Choroid plexus epithelial cell (primary cell): Measurements from ENCODE around the gene TAB2.

Experiments used
- DNase-seq: peaks from one replicate; pipeline ENCODE4 v3.0.0-alpha.2; 2010; ENCODE audit warnings: low read depth
- H3K4me3 ChIP-seq: 2 replicates; pipeline ENCODE4 v1.5.1; 2011; ENCODE audit warnings: low read depth, mild to moderate bottlenecking, control low read depth, low read length, moderate library complexity
- CTCF ChIP-seq: conservative IDR thresholded peaks from 2 replicates; pipeline ENCODE4 v1.5.1; 2011; ENCODE audit warnings: low read depth, mild to moderate bottlenecking, control low read depth, inconsistent platforms, low read length, moderate library complexity

Gene TAB2

GRCh38 chr6:149436647-149437046 is 119.1 kb downstream of the TAB2 start:
- no peak for TF ChIP-seq CTCF
- DNase-seq = no peak
- no peak overlapping the region for H3K4me3 ChIP-seq

- no peak for TF ChIP-seq CTCF
- no peak for DNase-seq
Measured at GRCh38 chr6:149437212-149437611, 119.7 kb downstream of the TAB2 start.

GRCh38 chr6:149438855-149439254 is 121.3 kb downstream of the TAB2 start:
- DNase-seq = no peak
- no peak overlapping the region for H3K4me3 ChIP-seq
- TF ChIP-seq CTCF = no peak

More at GRCh38 chr6:149437212-149437611, 119.7 kb downstream of the TAB2 start:
- H3K4me3 ChIP-seq = no peak overlapping the region

- no peak overlapping the region for H3K4me3 ChIP-seq
- no peak for TF ChIP-seq CTCF
- no peak for DNase-seq
Measured at GRCh38 chr6:149439626-149440025, 122.1 kb downstream of the TAB2 start.

- H3K4me3 ChIP-seq = no peak overlapping the region
- no peak for TF ChIP-seq CTCF
- DNase-seq = no peak
Measured at GRCh38 chr6:149440735-149441671, 123.5 kb downstream of the TAB2 start.

GRCh38 chr6:149441740-149442139 is 124.2 kb downstream of the TAB2 start:
- TF ChIP-seq CTCF = no peak
- no peak overlapping the region for H3K4me3 ChIP-seq
- no peak for DNase-seq
